SU-DHL-6 (cell line): ENCODE data around the gene ASTN2.

ENCODE experiments used
- CTCF ChIP-seq: fragments of 200-600 bp; sonication (generic); IDR thresholded peaks from one replicate; pipeline ENCODE4 v1.5.1; 2017; ENCODE audit warnings: antibody characterized with exemption, mild to moderate bottlenecking, low read length, moderate library complexity; ENCODE audit not compliant: insufficient read depth, poor library complexity, severe bottlenecking
- EZH2phosphoT487 ChIP-seq: fragments of 200-600 bp; sonication (generic), shearing (Covaris generic); conservative IDR thresholded peaks from 2 replicates; pipeline ENCODE4 v1.6.1; 2018; ENCODE audit warnings: mild to moderate bottlenecking, antibody characterized with exemption, low read length, moderate library complexity, mixed read lengths

- no peak for TF ChIP-seq CTCF
- TF ChIP-seq EZH2phosphoT487: no peak
Measured at GRCh38 chr9:117459913-117460312, 45.1 kb upstream of the ASTN2 start.
